ENCODE measurements around the gene PLPP4. TPM values are rescaled to one million over a fixed set of nuclear protein-coding genes. Genes with fewer than 3 reads are reported as not detected.
A peak's percentile ranks its signal among the peaks of the same experiment; 100 is the strongest.

The PLPP4 gene
- polyA plus RNA-seq, 1 of the 3 experiments (the other 2 are of a cell fraction) = 27.9 TPM

- TF ChIP-seq EP300 (IDR thresholded peaks at IDR 0.05; ENCODE audit: borderline replicate concordance in 1 of 2, low read depth in 1 of 2, low read length in 1 of 2) (peak; percentile 47 to 97; a peak in 3 of 4 replicates), MXI1 (IDR thresholded peaks at IDR 0.05; ENCODE audit: low read depth, low read length) (no peak), FOXJ3 (CRISPR knock-in tag; IDR thresholded peaks at IDR 0.05) (no peak), REST (IDR thresholded peaks at IDR 0.05; ENCODE audit: low read depth, low read length) (peak; percentile 59), ELF1 (IDR thresholded peaks at IDR 0.05) (no peak)
These were observed 3.7 kb downstream of the PLPP4 start (continued) for GRCh38 chr10:120460776-120461175.

GRCh38 chr10:120462018-120462682, 5.1 kb downstream of the PLPP4 start:
- H3K27me3 ChIP-seq (ENCODE audit: insufficient read depth) = no peaks in the 10 kb centered on the region
- no peak overlapping the region for H3K4me2 ChIP-seq
- peaks cover 90% of the 10 kb centered on the region for H3K79me2 ChIP-seq (ENCODE audit: insufficient read depth)
- ChIA-PET POLR2A (no interaction called here), CTCF (no interaction called here)
- no peak overlapping the region for H3K4me3 ChIP-seq (ENCODE audit: low read depth in 2 of 2, low read length in 1 of 2)
- TF ChIP-seq USF1 (IDR thresholded peaks at IDR 0.05; ENCODE audit: borderline replicate concordance, low read depth) = no peak
- TF ChIP-seq ZBTB33 (IDR thresholded peaks at IDR 0.05; ENCODE audit: borderline replicate concordance, low read depth) = no peak
- no peak for TF ChIP-seq CTCF (IDR thresholded peaks at IDR 0.05)
- no peak for TF ChIP-seq YY1 (IDR thresholded peaks at IDR 0.05; ENCODE audit: low read depth)
- TF ChIP-seq REST (IDR thresholded peaks at IDR 0.05; ENCODE audit: low read depth, low read length) = no peak
- no peak for TF ChIP-seq FOXJ3 (CRISPR knock-in tag; IDR thresholded peaks at IDR 0.05)
- TF ChIP-seq GATA2 (CRISPR knock-in tag; IDR thresholded peaks at IDR 0.05) = no peak
- no peak for TF ChIP-seq RXRA (IDR thresholded peaks at IDR 0.05; ENCODE audit: borderline replicate concordance, low read depth)
- TF ChIP-seq FOSL2 (IDR thresholded peaks at IDR 0.05; ENCODE audit: borderline replicate concordance, low read depth) = no peak
- TF ChIP-seq USF2 (IDR thresholded peaks at IDR 0.05; ENCODE audit: borderline replicate concordance, low read depth, low read length) = no peak
- H3K4me1 ChIP-seq (ENCODE audit: control insufficient read depth in 1 of 2, insufficient read depth in 2 of 2, low read depth in 1 of 2, low read length in 1 of 2) = peaks cover 21 to 36% of the 10 kb centered on the region in 2 experiments
- 80% methylated on average over 7 of the region's 8 CpGs for WGBS (ENCODE audit: low lambda C conversion rate)
- peak overlapping the region; percentile 55; the same call in 1 of the 2 replicates for H3K9ac ChIP-seq
- no peaks in the 10 kb centered on the region for H3K9me2 ChIP-seq
- H2AFZ ChIP-seq (ENCODE audit: low read depth) = no peak overlapping the region
- peak overlapping the region in 1 of 2 experiments; percentile 88; a peak in 1 of 4 replicates for H3K27ac ChIP-seq (ENCODE audit: low read depth in 2 of 2, low read length in 1 of 2)
- no peak for DNase-seq
- peaks cover 0 to 13% of the 10 kb centered on the region in 2 experiments for H3K36me3 ChIP-seq (replicated peaks in 1 of 2; ENCODE audit: control insufficient read depth in 1 of 2, insufficient read depth in 2 of 2, low read length in 1 of 2)
- no peaks in the 10 kb centered on the region for H4K20me1 ChIP-seq (ENCODE audit: insufficient read depth)
- H3K9me3 ChIP-seq = no peaks in the 10 kb centered on the region
- peaks cover 31% of the 10 kb centered on the region for H3F3A ChIP-seq (replicated peaks; ENCODE audit: insufficient read depth)

Data from SK-N-SH (cell line).